WTC11 (cell line): ENCODE results near the gene ERG28. TPM values are rescaled to one million over a fixed set of nuclear protein-coding genes. Genes with fewer than 3 reads are reported as not detected.

Experiments used
- ATAC-seq: fragments of 200-7000 bp; cut with Tn5 transposase; 2 replicates; pipeline ENCODE4 v1.10.0; 2021; ENCODE audit warnings: mild to moderate bottlenecking, moderate library complexity
- CTCF ChIA-PET: fragments of 300-600 bp; sonication (Branson Sonifier 250); formaldehyde crosslinking; loops from one replicate; lab custom pipeline; 2021; ENCODE audit warnings: antibody characterized with exemption; lab: Charles Lee
- POLR2A ChIA-PET: fragments of 350-600 bp; sonication (Branson Sonifier 250); formaldehyde crosslinking; loops from one replicate; lab custom pipeline; 2021; ENCODE audit warnings: antibody characterized with exemption; lab: Charles Lee
- DNase-seq: peaks from one replicate; pipeline ENCODE4 v3.0.0; 2021; ENCODE audit warnings: low spot score
- H3K27ac Mint-ChIP-seq: 2 replicates; pipeline ENCODE4 v1.8.0; 2021; ENCODE audit warnings: mixed read lengths
- H3K27me3 Mint-ChIP-seq: 2 replicates; pipeline ENCODE4 v1.8.0; 2021; ENCODE audit warnings: low read depth, mild to moderate bottlenecking, moderate library complexity, mixed read lengths
- H3K36me3 Mint-ChIP-seq: 2 replicates; pipeline ENCODE4 v1.8.0; 2021; ENCODE audit warnings: mixed read lengths
- H3K4me1 Mint-ChIP-seq: 2 replicates; pipeline ENCODE4 v1.8.0; 2022; ENCODE audit warnings: mixed read lengths
- H3K4me3 Mint-ChIP-seq: 2 replicates; pipeline ENCODE4 v1.8.0; 2021; ENCODE audit warnings: mild to moderate bottlenecking, moderate library complexity, mixed read lengths
- H3K9me3 Mint-ChIP-seq: 2 replicates; pipeline ENCODE4 v1.8.0; 2021; ENCODE audit warnings: mixed read lengths
- ATF3 ChIP-seq: sonication (generic); formaldehyde crosslinking; conservative IDR thresholded peaks from 2 replicates; pipeline ENCODE4 v1.8.1; 2022; ENCODE audit warnings: mild to moderate bottlenecking, missing genetic modification reagents
- CREM ChIP-seq: sonication (generic); formaldehyde crosslinking; IDR thresholded peaks from 2 replicates; pipeline ENCODE4 v1.8.1; 2022; ENCODE audit warnings: mild to moderate bottlenecking, missing genetic modification reagents, moderate library complexity
- CTCF ChIP-seq: fragments of 200-600 bp; IDR thresholded peaks from 2 replicates; pipeline ENCODE4 v1.8.0; 2022; ENCODE audit warnings: antibody characterized with exemption
- E2F4 ChIP-seq: sonication (generic); formaldehyde crosslinking; IDR thresholded peaks from 2 replicates; pipeline ENCODE4 v1.8.1; 2022; ENCODE audit warnings: low read depth, mild to moderate bottlenecking, moderate library complexity, missing genetic modification reagents, borderline replicate concordance
- NFATC4 ChIP-seq: fragments of 250-450 bp; sonication (Bioruptor Pico); IDR thresholded peaks from 2 replicates; pipeline ENCODE4 v1.9.0; 2021; ENCODE audit warnings: mild to moderate bottlenecking
- NR1H2 ChIP-seq: sonication (generic); formaldehyde crosslinking; IDR thresholded peaks from 2 replicates; pipeline ENCODE4 v1.9.0; 2021; ENCODE audit warnings: mild to moderate bottlenecking, moderate library complexity, missing genetic modification reagents
- RORB ChIP-seq: fragments of 250-450 bp; sonication (Bioruptor Pico); IDR thresholded peaks from 2 replicates; pipeline ENCODE4 v1.9.0; 2021; ENCODE audit warnings: mild to moderate bottlenecking
- SOX15 ChIP-seq: fragments of 250-450 bp; sonication (Bioruptor Pico); IDR thresholded peaks from 2 replicates; pipeline ENCODE4 v1.9.0; 2021; ENCODE audit warnings: mild to moderate bottlenecking
- ZNF416 ChIP-seq: fragments of 250-450 bp; sonication (Bioruptor Pico); IDR thresholded peaks from 2 replicates; pipeline ENCODE4 v1.9.0; 2021; ENCODE audit warnings: mild to moderate bottlenecking, inconsistent platforms
- ZNF423 ChIP-seq: fragments of 250-450 bp; sonication (Bioruptor Pico); IDR thresholded peaks from 2 replicates; pipeline ENCODE4 v2.1.2; 2022; ENCODE audit warnings: mild to moderate bottlenecking, moderate library complexity
- ZNF532 ChIP-seq: fragments of 250-450 bp; sonication (Bioruptor Pico); IDR thresholded peaks from 2 replicates; pipeline ENCODE4 v1.9.0; 2021; ENCODE audit warnings: mild to moderate bottlenecking, borderline replicate concordance
- total RNA-seq: library from RNA; stranded (reverse); gene quantifications from 3 replicates; pipeline ENCODE4 v1.2.3, GENCODE V29; 2021
- TF ChIP-seq, protein P1 (sequence below): sonication (generic); formaldehyde crosslinking; IDR thresholded peaks from 2 replicates; pipeline ENCODE4 v1.8.0; 2022; ENCODE audit warnings: mild to moderate bottlenecking, missing genetic modification reagents
- TF ChIP-seq, protein P2 (sequence below): sonication (generic); formaldehyde crosslinking; IDR thresholded peaks from 2 replicates; pipeline ENCODE4 v1.8.1; 2022; ENCODE audit warnings: mild to moderate bottlenecking, moderate library complexity, missing genetic modification reagents
- TF ChIP-seq, protein P3 (sequence below): fragments of 250-450 bp; sonication (Bioruptor Pico); IDR thresholded peaks from 2 replicates; pipeline ENCODE4 v1.9.0; 2021; ENCODE audit warnings: mild to moderate bottlenecking

ERG28 gene
- total RNA-seq, 1 experiment from 2014 or later, result 27.9 TPM

GRCh38 chr14:75628816-75629215 lies 31.9 kb downstream of the ERG28 start (continued):
- no peak for TF ChIP-seq ZNF532 (CRISPR knock-in tag)

GRCh38 chr14:75627406-75627805 lies 33.3 kb downstream of the ERG28 start:
- Mint-ChIP-seq H3K27ac (no peak overlapping the region), H3K36me3 (no peaks in the 10 kb centered on the region), H3K27me3 (no peaks in the 10 kb centered on the region), H3K4me1 (peaks cover 40% of the 10 kb centered on the region), H3K9me3 (no peaks in the 10 kb centered on the region), H3K4me3 (no peak overlapping the region)
- TF ChIP-seq, protein P1, sequence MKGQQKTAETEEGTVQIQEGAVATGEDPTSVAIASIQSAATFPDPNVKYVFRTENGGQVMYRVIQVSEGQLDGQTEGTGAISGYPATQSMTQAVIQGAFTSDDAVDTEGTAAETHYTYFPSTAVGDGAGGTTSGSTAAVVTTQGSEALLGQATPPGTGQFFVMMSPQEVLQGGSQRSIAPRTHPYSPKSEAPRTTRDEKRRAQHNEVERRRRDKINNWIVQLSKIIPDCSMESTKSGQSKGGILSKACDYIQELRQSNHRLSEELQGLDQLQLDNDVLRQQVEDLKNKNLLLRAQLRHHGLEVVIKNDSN (CRISPR knock-in tag), result no peak
- TF ChIP-seq, protein P2, sequence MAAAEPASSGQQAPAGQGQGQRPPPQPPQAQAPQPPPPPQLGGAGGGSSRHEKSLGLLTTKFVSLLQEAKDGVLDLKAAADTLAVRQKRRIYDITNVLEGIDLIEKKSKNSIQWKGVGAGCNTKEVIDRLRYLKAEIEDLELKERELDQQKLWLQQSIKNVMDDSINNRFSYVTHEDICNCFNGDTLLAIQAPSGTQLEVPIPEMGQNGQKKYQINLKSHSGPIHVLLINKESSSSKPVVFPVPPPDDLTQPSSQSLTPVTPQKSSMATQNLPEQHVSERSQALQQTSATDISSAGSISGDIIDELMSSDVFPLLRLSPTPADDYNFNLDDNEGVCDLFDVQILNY, result no peak
- no peak for TF ChIP-seq RORB
- TF ChIP-seq, protein P3, sequence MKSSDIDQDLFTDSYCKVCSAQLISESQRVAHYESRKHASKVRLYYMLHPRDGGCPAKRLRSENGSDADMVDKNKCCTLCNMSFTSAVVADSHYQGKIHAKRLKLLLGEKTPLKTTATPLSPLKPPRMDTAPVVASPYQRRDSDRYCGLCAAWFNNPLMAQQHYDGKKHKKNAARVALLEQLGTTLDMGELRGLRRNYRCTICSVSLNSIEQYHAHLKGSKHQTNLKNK (CRISPR knock-in tag), result no peak
- ATAC-seq, result no peak
- DNase-seq, result no peak
- CTCF ChIA-PET, result interaction anchor here (1.5 kb wide), 1 partner anchor 51 kb away, joined by 5 read pairs; no protein-coding TSS in a partner anchor
- POLR2A ChIA-PET, result no interaction called here

- ChIA-PET CTCF (interaction anchor here (0.7 to 1.5 kb wide), 2 partner anchors 27 to 50 kb away, joined by 3 to 5 read pairs; no protein-coding TSS in a partner anchor), POLR2A (no interaction called here)
- ATAC-seq (no peak), DNase-seq (no peak)
- Mint-ChIP-seq H3K9me3 (no peaks in the 10 kb centered on the region), H3K4me3 (no peak overlapping the region), H3K27ac (peak overlapping the region; percentile 48; the same call in 1 of the 2 replicates), H3K4me1 (peaks cover 35% of the 10 kb centered on the region), H3K36me3 (no peaks in the 10 kb centered on the region), H3K27me3 (no peaks in the 10 kb centered on the region)
- TF ChIP-seq CREM (CRISPR knock-in tag) (no peak), E2F4 (CRISPR knock-in tag) (no peak), NFATC4 (CRISPR knock-in tag) (no peak), ZNF423 (CRISPR knock-in tag) (no peak), ATF3 (no peak), ZNF416 (CRISPR knock-in tag) (no peak), NR1H2 (CRISPR knock-in tag) (no peak), CTCF (no peak), SOX15 (CRISPR knock-in tag) (no peak)
These were observed 33.8 kb downstream of the ERG28 start for GRCh38 chr14:75626863-75627262.
